Mesenchymal stem cell (in vitro differentiated cells and primary cell): ENCODE measurements around the gene AFTPH.

Source experiments
- DNase-seq: peaks from one replicate; pipeline ENCODE4 v3.0.0-alpha.2; 2013
- H2AFZ ChIP-seq: one replicate; pipeline ENCODE4 v1.6.1; 2013; ENCODE audit warnings: low read depth, mild to moderate bottlenecking, control low read depth, inconsistent platforms, low read length, moderate library complexity
- H2AK5ac ChIP-seq: 2 replicates; pipeline ENCODE4 v1.6.1; 2013; ENCODE audit warnings: low read length, moderate library complexity, mild to moderate bottlenecking, inconsistent platforms; ENCODE audit not compliant: severe bottlenecking
- H2BK120ac ChIP-seq: one replicate; pipeline ENCODE4 v1.6.1; 2013; ENCODE audit warnings: low read depth, mild to moderate bottlenecking, inconsistent platforms, low read length, moderate library complexity
- H2BK12ac ChIP-seq, 2 experiments: one replicate each; pipeline ENCODE4 v1.6.1; 2013; ENCODE audit warnings: inconsistent platforms in 2 of 2, low read length in 2 of 2, mild to moderate bottlenecking in 2 of 2, moderate library complexity in 2 of 2, control low read depth in 1 of 2
- H2BK15ac ChIP-seq: one replicate; pipeline ENCODE4 v1.6.1; 2013; ENCODE audit warnings: mild to moderate bottlenecking, low read depth, inconsistent platforms; ENCODE audit not compliant: poor library complexity, severe bottlenecking
- H2BK5ac ChIP-seq: 2 replicates; pipeline ENCODE4 v1.6.1; 2013; ENCODE audit warnings: low read depth, mild to moderate bottlenecking, low read length, control low read depth, inconsistent platforms; ENCODE audit not compliant: poor library complexity, severe bottlenecking
- H3K14ac ChIP-seq, 2 experiments: one replicate each; pipeline ENCODE4 v1.6.1; 2013; ENCODE audit warnings: inconsistent platforms in 2 of 2, low read length in 2 of 2, control low read depth in 1 of 2, mild to moderate bottlenecking in 1 of 2, moderate library complexity in 1 of 2
- H3K18ac ChIP-seq, 2 experiments: one replicate each; pipeline ENCODE4 v1.6.1; 2013; ENCODE audit warnings: inconsistent platforms in 2 of 2, low read length in 2 of 2, control low read depth in 1 of 2, low read depth in 1 of 2, mild to moderate bottlenecking in 1 of 2
- H3K23ac ChIP-seq, 2 experiments: one replicate each; pipeline ENCODE4 v1.6.1; 2013; ENCODE audit warnings: inconsistent platforms in 2 of 2, low read length in 2 of 2, mild to moderate bottlenecking in 2 of 2, moderate library complexity in 2 of 2, control low read depth in 1 of 2
- H3K27ac ChIP-seq: 2 replicates; pipeline ENCODE4 v1.5.1; 2013; ENCODE audit warnings: mild to moderate bottlenecking, moderate library complexity, low read length, control low read depth, inconsistent platforms; ENCODE audit not compliant: poor library complexity, severe bottlenecking
- H3K27me3 ChIP-seq, 2 experiments: 2 replicates each; pipeline versions ENCODE4 v1.6.1 to v1.7.0; 2013; ENCODE audit warnings: low read length in 2 of 2, mild to moderate bottlenecking in 2 of 2, moderate library complexity in 2 of 2, control low read depth in 1 of 2, inconsistent platforms in 1 of 2; ENCODE audit not compliant: control insufficient read depth in 1 of 2, insufficient read depth in 1 of 2
- H3K36me3 ChIP-seq, 2 experiments: 2 replicates each; pipeline versions ENCODE4 v1.6.1 to v1.7.0; 2013; ENCODE audit warnings: low read length in 2 of 2, control low read depth in 1 of 2, inconsistent platforms in 1 of 2, low read depth in 1 of 2, mild to moderate bottlenecking in 1 of 2; ENCODE audit not compliant: insufficient read depth in 2 of 2, control insufficient read depth in 1 of 2
- H3K4ac ChIP-seq, 2 experiments: one replicate each; pipeline ENCODE4 v1.6.1; 2013; ENCODE audit warnings: inconsistent platforms in 2 of 2, low read length in 2 of 2, mild to moderate bottlenecking in 2 of 2, moderate library complexity in 2 of 2, control low read depth in 1 of 2, low read depth in 1 of 2
- H3K4me1 ChIP-seq: 2 replicates; pipeline ENCODE4 v1.6.1; 2013; ENCODE audit warnings: low read depth, low read length, control low read depth; ENCODE audit not compliant: control insufficient read depth, insufficient read depth
- H3K4me2 ChIP-seq: 2 replicates; pipeline ENCODE4 v1.6.1; 2013; ENCODE audit warnings: low read length, mild to moderate bottlenecking, inconsistent platforms; ENCODE audit not compliant: poor library complexity, severe bottlenecking
- H3K4me3 ChIP-seq, 2 experiments: 2 replicates each; pipeline versions ENCODE4 v1.5.1 to v1.7.0; 2013; ENCODE audit warnings: low read length in 2 of 2, mild to moderate bottlenecking in 2 of 2, control low read depth in 1 of 2, low read depth in 1 of 2; ENCODE audit not compliant: insufficient read depth in 1 of 2
- H3K79me1 ChIP-seq: replicated peaks from 2 replicates; pipeline ENCODE4 v1.6.1; 2013; ENCODE audit warnings: mild to moderate bottlenecking, control low read depth, low read length, inconsistent platforms; ENCODE audit not compliant: poor library complexity, severe bottlenecking
- H3K9ac ChIP-seq: 2 replicates; pipeline ENCODE4 v1.7.0; 2013; ENCODE audit warnings: mild to moderate bottlenecking, low read length, moderate library complexity
- H3K9me3 ChIP-seq: 2 replicates; pipeline ENCODE4 v1.7.0; 2013; ENCODE audit warnings: mild to moderate bottlenecking, low read length; ENCODE audit not compliant: control insufficient read depth
- H4K8ac ChIP-seq: one replicate; pipeline ENCODE4 v1.6.1; 2013; ENCODE audit warnings: inconsistent platforms, mild to moderate bottlenecking, low read length, moderate library complexity
- H4K91ac ChIP-seq: one replicate; pipeline ENCODE4 v1.6.1; 2013; ENCODE audit warnings: mild to moderate bottlenecking, low read length, inconsistent platforms
- WGBS: methylation state at CpG from one replicate; pipeline ENCODE4 v1.1.7; 2013; ENCODE audit warnings: mixed read lengths; 5-methylcytosine and 5-hydroxymethylcytosine counted together

The AFTPH gene

GRCh38 chr2:64635976-64636911 lies 112.1 kb downstream of the AFTPH start:
- Histone ChIP-seq H3K18ac (no peak overlapping the region), H3K4me3 (no peak overlapping the region), H2BK5ac (no peak overlapping the region), H2AFZ (no peak overlapping the region), H2AK5ac (no peak overlapping the region), H3K27me3 (no peaks in the 10 kb centered on the region), H3K9me3 (no peaks in the 10 kb centered on the region), H3K36me3 (peaks cover 24 to 84% of the 10 kb centered on the region in 2 experiments), H3K79me1 (peaks cover 24% of the 10 kb centered on the region), H2BK15ac (no peak overlapping the region), H4K8ac (peak overlapping the region; percentile 80), H3K27ac (no peak overlapping the region), H3K4me1 (peaks cover 11% of the 10 kb centered on the region), H3K4ac (no peak overlapping the region), H3K23ac (no peak overlapping the region), H3K4me2 (no peak overlapping the region), H2BK12ac (peak overlapping the region in 1 of 2 experiments; percentile 32), H4K91ac (no peak overlapping the region), H3K14ac (no peak overlapping the region), H2BK120ac (no peak overlapping the region), H3K9ac (no peak overlapping the region)
- no peak for DNase-seq
- 89% methylated on average over 34 of the region's 38 CpGs for WGBS

DNA sequence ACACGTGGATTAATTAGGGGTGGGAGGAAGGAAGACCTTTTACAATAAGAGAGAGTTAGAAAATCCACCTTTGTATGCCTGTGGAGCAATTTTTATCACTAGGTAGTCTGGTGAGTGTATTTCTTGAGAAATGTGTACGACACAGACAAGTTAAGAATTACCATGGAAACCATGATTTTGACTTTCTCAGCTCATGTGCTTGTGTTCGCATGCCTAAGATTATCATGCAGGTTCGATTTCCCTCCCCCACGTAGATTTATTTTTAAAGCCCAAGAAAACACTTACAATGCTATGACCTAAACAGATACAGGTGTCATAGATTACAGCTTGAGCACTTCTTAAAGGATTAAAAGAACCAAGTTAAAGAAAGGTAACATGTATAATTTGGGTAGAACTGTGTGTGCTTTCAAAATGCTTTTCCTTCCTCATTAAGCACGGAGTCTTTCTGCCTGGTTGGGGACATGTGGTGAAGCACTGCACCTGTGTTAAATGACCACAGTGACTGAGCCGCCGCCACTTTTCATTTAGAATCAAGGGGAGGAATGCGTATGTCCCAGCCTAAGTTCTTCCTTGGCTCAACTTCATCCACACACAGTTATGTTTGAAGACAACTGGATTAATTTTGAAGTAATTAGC lies 113.0 kb downstream of the AFTPH start:
- Histone ChIP-seq H3K4me3 (no peak overlapping the region), H4K8ac (no peak overlapping the region), H2AFZ (no peak overlapping the region), H3K36me3 (peaks cover 28 to 82% of the 10 kb centered on the region in 2 experiments), H2BK120ac (no peak overlapping the region), H3K9ac (no peak overlapping the region), H3K9me3 (no peaks in the 10 kb centered on the region), H3K4me1 (peaks cover 17% of the 10 kb centered on the region), H3K14ac (no peak overlapping the region), H4K91ac (no peak overlapping the region), H3K23ac (no peak overlapping the region), H3K79me1 (peaks cover 20% of the 10 kb centered on the region), H3K27me3 (no peaks in the 10 kb centered on the region), H2BK12ac (no peak overlapping the region), H2AK5ac (no peak overlapping the region), H3K18ac (no peak overlapping the region), H2BK5ac (no peak overlapping the region), H3K27ac (no peak overlapping the region), H3K4ac (no peak overlapping the region), H3K4me2 (no peak overlapping the region), H2BK15ac (no peak overlapping the region)
- WGBS: 92% methylated on average over 6 of the region's 9 CpGs
- DNase-seq: no peak

GRCh38 chr2:64637931-64638330 lies 113.8 kb downstream of the AFTPH start:
- H2AK5ac ChIP-seq: no peak overlapping the region
- peaks cover 20% of the 10 kb centered on the region for H3K4me1 ChIP-seq
- H3K36me3 ChIP-seq: peaks cover 26 to 74% of the 10 kb centered on the region in 2 experiments
- H3K9me3 ChIP-seq: no peaks in the 10 kb centered on the region
- peak overlapping the region in 1 of 2 experiments; percentile 60 for H3K18ac ChIP-seq
- no peak overlapping the region for H4K91ac ChIP-seq
- no peak overlapping the region for H3K27ac ChIP-seq
- no peak overlapping the region for H4K8ac ChIP-seq
- H3K4ac ChIP-seq: no peak overlapping the region
- H3K27me3 ChIP-seq: no peaks in the 10 kb centered on the region
- no peak overlapping the region for H3K23ac ChIP-seq
- H3K9ac ChIP-seq: peak overlapping the region; percentile 29
- H3K4me3 ChIP-seq: no peak overlapping the region
- H3K4me2 ChIP-seq: no peak overlapping the region
- H2BK120ac ChIP-seq: no peak overlapping the region
- no peak overlapping the region for H2BK15ac ChIP-seq
- peak; percentile 49 for DNase-seq
- peak overlapping the region; percentile 11 to 49 for H2BK12ac ChIP-seq
- H2AFZ ChIP-seq: no peak overlapping the region
- WGBS: 88% methylated on average over 5 of the region's 5 CpGs
- peaks cover 18% of the 10 kb centered on the region for H3K79me1 ChIP-seq
- H2BK5ac ChIP-seq: no peak overlapping the region
- H3K14ac ChIP-seq: no peak overlapping the region

- no peak overlapping the region for H3K27ac ChIP-seq
- no peak overlapping the region for H3K14ac ChIP-seq
- no peak for DNase-seq
- no peak overlapping the region for H2BK5ac ChIP-seq
- peaks cover 22 to 68% of the 10 kb centered on the region in 2 experiments for H3K36me3 ChIP-seq
- H2BK15ac ChIP-seq: no peak overlapping the region
- no peak overlapping the region for H3K4me3 ChIP-seq
- no peaks in the 10 kb centered on the region for H3K9me3 ChIP-seq
- H3K4me2 ChIP-seq: no peak overlapping the region
- peaks cover 15% of the 10 kb centered on the region for H3K79me1 ChIP-seq
- H4K8ac ChIP-seq: no peak overlapping the region
- H2BK120ac ChIP-seq: no peak overlapping the region
- no peaks in the 10 kb centered on the region for H3K27me3 ChIP-seq
- WGBS: 91% methylated on average over 1 of the region's 4 CpGs
- H3K18ac ChIP-seq: no peak overlapping the region
- H2AK5ac ChIP-seq: no peak overlapping the region
- H2BK12ac ChIP-seq: no peak overlapping the region
- no peak overlapping the region for H3K4ac ChIP-seq
- peak overlapping the region; percentile 29 for H3K9ac ChIP-seq
- peaks cover 23% of the 10 kb centered on the region for H3K4me1 ChIP-seq
- no peak overlapping the region for H3K23ac ChIP-seq
- no peak overlapping the region for H2AFZ ChIP-seq
- H4K91ac ChIP-seq: no peak overlapping the region
Observed at GRCh38 chr2:64638502-64639120, 114.5 kb downstream of the AFTPH start.
